ENCODE measurements around the gene XRCC5. TPM values are rescaled to one million over a fixed set of nuclear protein-coding genes. Genes with fewer than 3 reads are reported as not detected.

XRCC5 gene
- total and polyA plus RNA-seq, 10 of the 15 experiments (the other 5 are each of a cell fraction or from before 2014, with no cell fraction given), result 259 to 815 (median 530) TPM

DNA sequence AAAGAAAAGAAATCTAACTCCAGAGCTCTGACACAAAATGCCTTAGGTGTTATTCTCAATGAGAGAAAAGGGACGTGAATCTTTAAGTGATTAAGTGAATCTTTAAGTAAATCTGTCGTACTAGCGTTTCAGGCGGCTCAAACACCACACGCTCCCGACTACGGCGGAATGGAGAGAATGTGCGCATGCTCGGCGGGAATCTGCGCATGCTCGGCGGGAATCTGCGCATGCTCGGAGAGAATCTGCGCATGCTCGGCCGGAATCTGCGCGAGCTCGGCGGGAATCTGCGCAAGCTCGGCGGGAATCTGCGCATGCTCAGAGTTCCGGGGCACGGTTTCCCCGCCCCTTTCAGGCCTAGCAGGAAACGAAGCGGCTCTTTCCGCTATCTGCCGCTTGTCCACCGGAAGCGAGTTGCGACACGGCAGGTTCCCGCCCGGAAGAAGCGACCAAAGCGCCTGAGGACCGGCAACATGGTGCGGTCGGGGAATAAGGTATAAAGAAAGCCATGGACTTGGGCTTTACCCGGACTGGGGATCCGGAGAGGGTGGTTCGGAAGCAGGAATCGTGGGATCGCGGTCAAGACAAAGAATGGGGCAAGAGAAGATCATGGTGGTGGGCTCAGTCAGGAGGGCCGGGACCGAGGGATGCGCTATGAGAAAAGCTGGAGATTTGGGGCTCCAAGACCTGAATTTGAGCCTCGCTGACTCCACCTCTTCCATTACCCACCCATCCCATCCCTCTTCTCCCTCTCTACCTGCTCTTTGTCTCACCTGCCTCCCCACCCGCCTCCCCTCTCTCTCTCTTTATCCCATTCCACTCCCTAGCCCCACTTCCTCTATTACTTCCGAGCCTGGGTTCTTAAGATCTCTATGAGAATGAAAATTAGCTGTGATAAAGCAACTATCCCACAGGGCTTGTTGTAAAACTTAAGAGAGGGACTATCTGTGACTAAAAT, at the start of gene XRCC5 (continued):
- TF ChIP-seq, protein P1, sequence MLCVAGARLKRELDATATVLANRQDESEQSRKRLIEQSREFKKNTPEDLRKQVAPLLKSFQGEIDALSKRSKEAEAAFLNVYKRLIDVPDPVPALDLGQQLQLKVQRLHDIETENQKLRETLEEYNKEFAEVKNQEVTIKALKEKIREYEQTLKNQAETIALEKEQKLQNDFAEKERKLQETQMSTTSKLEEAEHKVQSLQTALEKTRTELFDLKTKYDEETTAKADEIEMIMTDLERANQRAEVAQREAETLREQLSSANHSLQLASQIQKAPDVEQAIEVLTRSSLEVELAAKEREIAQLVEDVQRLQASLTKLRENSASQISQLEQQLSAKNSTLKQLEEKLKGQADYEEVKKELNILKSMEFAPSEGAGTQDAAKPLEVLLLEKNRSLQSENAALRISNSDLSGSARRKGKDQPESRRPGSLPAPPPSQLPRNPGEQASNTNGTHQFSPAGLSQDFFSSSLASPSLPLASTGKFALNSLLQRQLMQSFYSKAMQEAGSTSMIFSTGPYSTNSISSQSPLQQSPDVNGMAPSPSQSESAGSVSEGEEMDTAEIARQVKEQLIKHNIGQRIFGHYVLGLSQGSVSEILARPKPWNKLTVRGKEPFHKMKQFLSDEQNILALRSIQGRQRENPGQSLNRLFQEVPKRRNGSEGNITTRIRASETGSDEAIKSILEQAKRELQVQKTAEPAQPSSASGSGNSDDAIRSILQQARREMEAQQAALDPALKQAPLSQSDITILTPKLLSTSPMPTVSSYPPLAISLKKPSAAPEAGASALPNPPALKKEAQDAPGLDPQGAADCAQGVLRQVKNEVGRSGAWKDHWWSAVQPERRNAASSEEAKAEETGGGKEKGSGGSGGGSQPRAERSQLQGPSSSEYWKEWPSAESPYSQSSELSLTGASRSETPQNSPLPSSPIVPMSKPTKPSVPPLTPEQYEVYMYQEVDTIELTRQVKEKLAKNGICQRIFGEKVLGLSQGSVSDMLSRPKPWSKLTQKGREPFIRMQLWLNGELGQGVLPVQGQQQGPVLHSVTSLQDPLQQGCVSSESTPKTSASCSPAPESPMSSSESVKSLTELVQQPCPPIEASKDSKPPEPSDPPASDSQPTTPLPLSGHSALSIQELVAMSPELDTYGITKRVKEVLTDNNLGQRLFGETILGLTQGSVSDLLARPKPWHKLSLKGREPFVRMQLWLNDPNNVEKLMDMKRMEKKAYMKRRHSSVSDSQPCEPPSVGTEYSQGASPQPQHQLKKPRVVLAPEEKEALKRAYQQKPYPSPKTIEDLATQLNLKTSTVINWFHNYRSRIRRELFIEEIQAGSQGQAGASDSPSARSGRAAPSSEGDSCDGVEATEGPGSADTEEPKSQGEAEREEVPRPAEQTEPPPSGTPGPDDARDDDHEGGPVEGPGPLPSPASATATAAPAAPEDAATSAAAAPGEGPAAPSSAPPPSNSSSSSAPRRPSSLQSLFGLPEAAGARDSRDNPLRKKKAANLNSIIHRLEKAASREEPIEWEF (IDR thresholded peaks at IDR 0.05; ENCODE audit: insufficient replicate concordance, low read depth, low read length), result no peak
- TF ChIP-seq, protein P2, sequence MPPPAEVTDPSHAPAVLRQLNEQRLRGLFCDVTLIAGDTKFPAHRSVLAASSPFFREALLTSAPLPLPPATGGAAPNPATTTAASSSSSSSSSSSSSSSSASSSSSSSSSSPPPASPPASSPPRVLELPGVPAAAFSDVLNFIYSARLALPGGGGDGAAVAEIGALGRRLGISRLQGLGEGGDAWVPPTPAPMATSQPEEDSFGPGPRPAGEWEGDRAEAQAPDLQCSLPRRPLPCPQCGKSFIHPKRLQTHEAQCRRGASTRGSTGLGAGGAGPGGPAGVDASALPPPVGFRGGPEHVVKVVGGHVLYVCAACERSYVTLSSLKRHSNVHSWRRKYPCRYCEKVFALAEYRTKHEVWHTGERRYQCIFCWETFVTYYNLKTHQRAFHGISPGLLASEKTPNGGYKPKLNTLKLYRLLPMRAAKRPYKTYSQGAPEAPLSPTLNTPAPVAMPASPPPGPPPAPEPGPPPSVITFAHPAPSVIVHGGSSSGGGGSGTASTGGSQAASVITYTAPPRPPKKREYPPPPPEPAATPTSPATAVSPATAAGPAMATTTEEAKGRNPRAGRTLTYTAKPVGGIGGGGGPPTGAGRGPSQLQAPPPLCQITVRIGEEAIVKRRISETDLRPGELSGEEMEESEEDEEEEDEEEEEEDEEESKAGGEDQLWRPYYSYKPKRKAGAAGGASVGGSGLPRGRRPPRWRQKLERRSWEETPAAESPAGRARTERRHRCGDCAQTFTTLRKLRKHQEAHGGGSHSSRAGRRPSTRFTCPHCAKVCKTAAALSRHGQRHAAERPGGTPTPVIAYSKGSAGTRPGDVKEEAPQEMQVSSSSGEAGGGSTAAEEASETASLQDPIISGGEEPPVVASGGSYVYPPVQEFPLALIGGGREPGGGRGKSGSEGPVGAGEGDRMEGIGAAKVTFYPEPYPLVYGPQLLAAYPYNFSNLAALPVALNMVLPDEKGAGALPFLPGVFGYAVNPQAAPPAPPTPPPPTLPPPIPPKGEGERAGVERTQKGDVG (CRISPR knock-in tag; IDR thresholded peaks at IDR 0.05), result no peak
- TF ChIP-seq HDAC6 (IDR thresholded peaks at IDR 0.05; ENCODE audit: unreplicated experiment), result no peak
- TF ChIP-seq DPF2 (IDR thresholded peaks at IDR 0.05), result no peak
- TF ChIP-seq TBL1XR1 (IDR thresholded peaks at IDR 0.05; ENCODE audit: low read depth, low read length), result 0 out of 2 replicates have a peak, but pooled peaks have one; percentile 22
- TF ChIP-seq, protein P3, sequence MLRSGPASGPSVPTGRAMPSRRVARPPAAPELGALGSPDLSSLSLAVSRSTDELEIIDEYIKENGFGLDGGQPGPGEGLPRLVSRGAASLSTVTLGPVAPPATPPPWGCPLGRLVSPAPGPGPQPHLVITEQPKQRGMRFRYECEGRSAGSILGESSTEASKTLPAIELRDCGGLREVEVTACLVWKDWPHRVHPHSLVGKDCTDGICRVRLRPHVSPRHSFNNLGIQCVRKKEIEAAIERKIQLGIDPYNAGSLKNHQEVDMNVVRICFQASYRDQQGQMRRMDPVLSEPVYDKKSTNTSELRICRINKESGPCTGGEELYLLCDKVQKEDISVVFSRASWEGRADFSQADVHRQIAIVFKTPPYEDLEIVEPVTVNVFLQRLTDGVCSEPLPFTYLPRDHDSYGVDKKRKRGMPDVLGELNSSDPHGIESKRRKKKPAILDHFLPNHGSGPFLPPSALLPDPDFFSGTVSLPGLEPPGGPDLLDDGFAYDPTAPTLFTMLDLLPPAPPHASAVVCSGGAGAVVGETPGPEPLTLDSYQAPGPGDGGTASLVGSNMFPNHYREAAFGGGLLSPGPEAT (IDR thresholded peaks at IDR 0.05; ENCODE audit: low read depth), result peak; percentile 53; the same call in 1 of the 2 replicates
- TF ChIP-seq BACH1 (IDR thresholded peaks at IDR 0.05; ENCODE audit: borderline replicate concordance), result peak; percentile 43; the same call in 1 of the 2 replicates
- TF ChIP-seq, protein P4, sequence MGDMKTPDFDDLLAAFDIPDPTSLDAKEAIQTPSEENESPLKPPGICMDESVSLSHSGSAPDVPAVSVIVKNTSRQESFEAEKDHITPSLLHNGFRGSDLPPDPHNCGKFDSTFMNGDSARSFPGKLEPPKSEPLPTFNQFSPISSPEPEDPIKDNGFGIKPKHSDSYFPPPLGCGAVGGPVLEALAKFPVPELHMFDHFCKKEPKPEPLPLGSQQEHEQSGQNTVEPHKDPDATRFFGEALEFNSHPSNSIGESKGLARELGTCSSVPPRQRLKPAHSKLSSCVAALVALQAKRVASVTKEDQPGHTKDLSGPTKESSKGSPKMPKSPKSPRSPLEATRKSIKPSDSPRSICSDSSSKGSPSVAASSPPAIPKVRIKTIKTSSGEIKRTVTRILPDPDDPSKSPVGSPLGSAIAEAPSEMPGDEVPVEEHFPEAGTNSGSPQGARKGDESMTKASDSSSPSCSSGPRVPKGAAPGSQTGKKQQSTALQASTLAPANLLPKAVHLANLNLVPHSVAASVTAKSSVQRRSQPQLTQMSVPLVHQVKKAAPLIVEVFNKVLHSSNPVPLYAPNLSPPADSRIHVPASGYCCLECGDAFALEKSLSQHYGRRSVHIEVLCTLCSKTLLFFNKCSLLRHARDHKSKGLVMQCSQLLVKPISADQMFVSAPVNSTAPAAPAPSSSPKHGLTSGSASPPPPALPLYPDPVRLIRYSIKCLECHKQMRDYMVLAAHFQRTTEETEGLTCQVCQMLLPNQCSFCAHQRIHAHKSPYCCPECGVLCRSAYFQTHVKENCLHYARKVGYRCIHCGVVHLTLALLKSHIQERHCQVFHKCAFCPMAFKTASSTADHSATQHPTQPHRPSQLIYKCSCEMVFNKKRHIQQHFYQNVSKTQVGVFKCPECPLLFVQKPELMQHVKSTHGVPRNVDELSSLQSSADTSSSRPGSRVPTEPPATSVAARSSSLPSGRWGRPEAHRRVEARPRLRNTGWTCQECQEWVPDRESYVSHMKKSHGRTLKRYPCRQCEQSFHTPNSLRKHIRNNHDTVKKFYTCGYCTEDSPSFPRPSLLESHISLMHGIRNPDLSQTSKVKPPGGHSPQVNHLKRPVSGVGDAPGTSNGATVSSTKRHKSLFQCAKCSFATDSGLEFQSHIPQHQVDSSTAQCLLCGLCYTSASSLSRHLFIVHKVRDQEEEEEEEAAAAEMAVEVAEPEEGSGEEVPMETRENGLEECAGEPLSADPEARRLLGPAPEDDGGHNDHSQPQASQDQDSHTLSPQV (IDR thresholded peaks at IDR 0.05), result no peak
- no peak for TF ChIP-seq MTA2 (IDR thresholded peaks at IDR 0.05; ENCODE audit: low read depth)
- no peak for TF ChIP-seq STAT3 (IDR thresholded peaks at IDR 0.05; ENCODE audit: low read depth, low read length)
- no peak for TF ChIP-seq KAT2A (conservative IDR thresholded peaks at IDR 0.05; ENCODE audit: control insufficient read depth, low read depth, low read length)

Measured in GM12878 (cell line).